ENCODE measurements around the gene PKP1.

The PKP1 gene

GRCh38 chr1:201260648-201261311 lies 22.5 kb upstream of the PKP1 start:
- in situ Hi-C loops (cut with MboI; ENCODE audit: low sequenced_read_pairs, unreplicated experiment): no loop called here
- TF ChIP-seq CTCF (IDR thresholded peaks at IDR 0.05; ENCODE audit: borderline replicate concordance, control extremely low read depth, extremely low read depth, insufficient read depth, missing control alignments): no peak
- DNase-seq (ENCODE audit: low spot score): peak; percentile 9

GRCh38 chr1:201261771-201262547 lies 21.3 kb upstream of the PKP1 start:
- TF ChIP-seq CTCF (IDR thresholded peaks at IDR 0.05; ENCODE audit: borderline replicate concordance, control extremely low read depth, extremely low read depth, insufficient read depth, missing control alignments): no peak
- peak; percentile 10 for DNase-seq (ENCODE audit: low spot score)
- in situ Hi-C loops (cut with MboI; ENCODE audit: low sequenced_read_pairs, unreplicated experiment): no loop called here

- in situ Hi-C loops (cut with MboI; ENCODE audit: low sequenced_read_pairs, unreplicated experiment): no loop called here
- no peak for TF ChIP-seq CTCF (IDR thresholded peaks at IDR 0.05; ENCODE audit: borderline replicate concordance, control extremely low read depth, extremely low read depth, insufficient read depth, missing control alignments)
- no peak for DNase-seq (ENCODE audit: low spot score)
Measured at GRCh38 chr1:201262963-201263608, 20.2 kb upstream of the PKP1 start.

GRCh38 chr1:201264072-201264471 lies 19.2 kb upstream of the PKP1 start:
- no peak for TF ChIP-seq CTCF (IDR thresholded peaks at IDR 0.05; ENCODE audit: borderline replicate concordance, control extremely low read depth, extremely low read depth, insufficient read depth, missing control alignments)
- in situ Hi-C loops (cut with MboI; ENCODE audit: low sequenced_read_pairs, unreplicated experiment): no loop called here
- no peak for DNase-seq (ENCODE audit: low spot score)

GRCh38 chr1:201264554-201264953 lies 18.8 kb upstream of the PKP1 start:
- DNase-seq (ENCODE audit: low spot score): no peak
- in situ Hi-C loops (cut with MboI; ENCODE audit: low sequenced_read_pairs, unreplicated experiment): no loop called here
- no peak for TF ChIP-seq CTCF (IDR thresholded peaks at IDR 0.05; ENCODE audit: borderline replicate concordance, control extremely low read depth, extremely low read depth, insufficient read depth, missing control alignments)

- DNase-seq (ENCODE audit: low spot score): no peak
- in situ Hi-C loops (cut with MboI; ENCODE audit: low sequenced_read_pairs, unreplicated experiment): no loop called here
- TF ChIP-seq CTCF (IDR thresholded peaks at IDR 0.05; ENCODE audit: borderline replicate concordance, control extremely low read depth, extremely low read depth, insufficient read depth, missing control alignments): no peak
Measured at GRCh38 chr1:201265756-201266155, 17.6 kb upstream of the PKP1 start.

Data from GM13976 (cell line).